CD4-positive, alpha-beta T cell treated with Interleukin-4 for 1 hour (primary cell): ENCODE data around the gene SLC6A20.

Source experiments
- DNase-seq, 2 donors: peaks; one replicate each; pipeline ENCODE4 v3.0.0-alpha.2; 2020 to 2022

The SLC6A20 gene, protein sequence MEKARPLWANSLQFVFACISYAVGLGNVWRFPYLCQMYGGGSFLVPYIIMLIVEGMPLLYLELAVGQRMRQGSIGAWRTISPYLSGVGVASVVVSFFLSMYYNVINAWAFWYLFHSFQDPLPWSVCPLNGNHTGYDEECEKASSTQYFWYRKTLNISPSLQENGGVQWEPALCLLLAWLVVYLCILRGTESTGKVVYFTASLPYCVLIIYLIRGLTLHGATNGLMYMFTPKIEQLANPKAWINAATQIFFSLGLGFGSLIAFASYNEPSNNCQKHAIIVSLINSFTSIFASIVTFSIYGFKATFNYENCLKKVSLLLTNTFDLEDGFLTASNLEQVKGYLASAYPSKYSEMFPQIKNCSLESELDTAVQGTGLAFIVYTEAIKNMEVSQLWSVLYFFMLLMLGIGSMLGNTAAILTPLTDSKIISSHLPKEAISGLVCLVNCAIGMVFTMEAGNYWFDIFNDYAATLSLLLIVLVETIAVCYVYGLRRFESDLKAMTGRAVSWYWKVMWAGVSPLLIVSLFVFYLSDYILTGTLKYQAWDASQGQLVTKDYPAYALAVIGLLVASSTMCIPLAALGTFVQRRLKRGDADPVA

DNA sequence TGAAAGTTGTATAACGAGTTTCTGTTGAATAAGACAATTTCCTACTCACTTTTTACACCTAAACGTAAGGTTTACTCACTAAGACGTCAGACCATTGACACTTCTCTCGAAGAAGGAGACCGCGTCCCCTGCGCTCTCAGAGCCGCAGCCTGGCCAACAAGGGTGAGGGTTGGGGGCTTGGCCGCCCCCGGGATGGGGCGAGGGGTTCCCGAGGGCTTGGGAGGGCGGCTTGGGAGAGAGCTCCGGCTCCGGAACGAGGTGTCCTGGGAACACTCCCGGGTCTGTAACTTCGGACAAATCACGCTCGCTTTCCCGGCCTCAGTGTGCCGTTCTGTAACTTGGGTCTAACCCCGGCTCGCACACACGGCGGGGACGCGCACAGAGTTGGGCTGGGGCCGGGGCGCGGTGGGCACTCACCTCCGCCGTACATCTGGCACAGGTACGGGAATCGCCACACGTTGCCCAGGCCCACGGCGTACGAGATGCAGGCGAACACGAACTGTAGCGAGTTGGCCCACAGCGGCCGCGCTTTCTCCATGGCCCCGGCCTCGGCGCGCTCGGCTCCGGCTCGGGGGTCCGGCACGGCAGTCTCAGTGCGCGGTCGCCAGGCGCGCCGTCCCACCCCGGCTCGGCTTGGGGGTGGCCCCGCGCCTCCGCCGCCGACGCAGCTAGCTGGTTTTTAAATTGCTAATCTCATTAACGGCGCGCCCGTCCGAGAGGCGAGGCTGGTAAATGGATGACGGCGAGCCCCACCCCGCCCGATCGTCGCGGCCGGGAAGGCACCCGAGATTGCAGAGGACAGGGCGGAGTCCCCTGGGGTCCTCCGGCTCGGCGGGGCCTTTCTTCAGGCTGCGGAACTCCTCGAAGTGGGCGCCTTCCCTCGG is at the start of gene SLC6A20:
Gene SLC6A20 (minus strand): TSS at position 655 of the 884 bp plus-strand sequence. CDS start 117 bp downstream, at position 538.
- DNase-seq: no peak

DNA sequence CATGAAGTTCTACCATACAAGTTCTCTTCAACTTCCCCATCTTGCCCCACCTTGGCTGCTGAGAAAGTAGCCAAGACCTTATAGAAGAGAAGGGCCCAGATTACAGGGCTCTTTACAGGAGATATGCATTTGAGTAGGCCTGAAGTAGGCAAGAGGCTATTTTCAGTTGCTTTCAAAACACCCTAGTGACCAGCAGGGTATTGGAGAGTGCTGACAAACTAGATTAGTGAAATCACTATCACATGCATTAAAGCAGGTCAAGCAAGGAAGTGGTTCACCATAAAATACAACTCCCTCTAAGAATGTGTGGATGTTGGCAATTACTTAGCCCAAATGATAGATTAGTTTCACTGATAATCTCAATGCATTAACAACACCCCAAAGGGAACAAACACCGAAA is 48.3 kb upstream of the SLC6A20 start:
- no peak for DNase-seq

DNA sequence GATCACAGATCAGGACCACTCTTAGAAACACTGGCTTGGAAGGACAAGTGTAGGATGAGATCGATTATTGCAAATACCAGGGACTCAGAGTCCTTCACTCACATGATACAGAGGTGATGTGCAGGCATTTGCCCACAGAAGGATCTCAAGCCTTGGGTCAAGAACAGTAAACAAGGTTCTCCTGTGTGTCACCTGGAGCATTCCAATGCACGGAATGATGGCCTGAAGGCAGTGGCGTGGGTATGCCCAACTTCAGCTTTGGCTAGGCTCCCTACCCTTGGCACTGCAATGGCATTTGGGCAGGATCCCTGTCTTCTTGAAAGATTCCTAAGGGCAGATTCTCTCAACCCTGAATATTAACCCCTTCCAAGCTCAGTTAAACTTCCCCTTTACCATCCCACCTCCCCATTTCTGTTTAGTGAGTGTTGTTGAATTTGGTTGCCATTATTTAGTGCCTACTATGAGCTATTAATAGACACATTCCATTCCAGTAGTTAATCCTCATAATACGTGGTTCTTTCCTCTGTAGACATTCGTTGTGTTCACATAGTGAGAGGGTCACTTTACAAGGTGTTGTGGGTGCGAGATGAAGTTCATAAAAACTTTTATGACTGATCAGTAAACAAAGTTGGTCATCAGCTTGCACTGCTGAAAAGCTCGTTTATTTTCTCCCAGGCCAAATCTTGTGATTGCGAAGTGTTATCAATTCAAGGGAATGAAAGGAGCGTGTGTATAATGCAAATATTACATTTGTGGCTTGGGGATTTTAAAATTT is 46.7 kb upstream of the SLC6A20 start:
- no peak for DNase-seq

DNA sequence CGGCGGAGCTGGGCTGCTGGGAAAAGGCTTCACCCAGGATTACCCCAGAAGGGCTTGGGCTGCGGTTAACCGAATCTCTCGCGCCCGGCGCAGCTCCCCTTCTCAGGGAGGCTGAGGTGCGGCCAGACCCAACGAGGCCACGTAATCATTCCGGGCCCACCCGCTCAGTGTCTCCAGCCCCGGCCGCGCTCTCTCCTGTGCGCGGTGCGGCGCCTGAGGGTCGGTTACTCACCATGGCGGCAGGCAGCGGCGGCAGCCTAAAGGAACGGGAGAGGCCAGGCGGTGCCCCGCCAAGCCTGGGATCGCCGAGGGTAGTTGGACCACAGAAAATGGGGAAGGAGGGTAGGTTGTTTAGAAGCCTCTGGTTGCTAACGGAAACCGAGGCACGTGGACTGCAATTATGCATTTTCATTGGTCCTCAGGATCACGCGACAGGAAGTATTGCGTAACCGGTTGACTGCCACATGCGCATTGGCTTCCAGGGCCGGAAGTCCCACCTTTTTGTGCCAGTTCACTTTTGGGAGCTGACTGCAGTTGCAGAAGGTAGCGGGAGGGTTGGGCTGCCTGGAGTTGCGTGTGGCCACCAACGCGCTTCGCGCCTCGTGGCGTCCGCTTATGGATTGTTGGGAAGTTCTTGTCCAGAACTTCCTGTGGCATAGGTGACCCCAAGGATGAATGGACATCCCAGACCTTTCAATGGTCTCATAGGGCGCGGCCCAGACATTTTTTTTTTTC is 45.6 kb upstream of the SLC6A20 start, which contains the start of gene LZTFL1:
Gene LZTFL1 (minus strand): TSS at position 363 of the 735 bp plus-strand sequence. CDS start 128 bp downstream, at position 235.
- DNase-seq: peak; percentile 94 to 95

DNA sequence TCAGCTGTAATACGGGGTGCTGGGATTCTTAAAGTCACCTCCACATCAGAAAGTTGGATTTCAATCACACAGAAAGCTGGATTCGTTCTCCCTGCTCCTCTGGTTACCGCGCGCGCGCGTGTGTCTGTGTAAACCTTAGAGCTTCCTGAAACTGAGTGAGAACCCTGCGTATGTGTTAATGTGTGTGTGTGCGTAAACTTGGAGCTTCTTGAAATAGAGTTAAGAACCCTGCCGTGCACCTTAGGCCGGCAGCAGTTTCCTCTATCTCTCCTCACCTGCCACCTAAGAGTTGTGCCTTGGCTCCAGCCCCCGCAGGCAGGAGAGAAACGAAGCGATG is 45.1 kb upstream of the SLC6A20 start:
- DNase-seq: no peak

DNA sequence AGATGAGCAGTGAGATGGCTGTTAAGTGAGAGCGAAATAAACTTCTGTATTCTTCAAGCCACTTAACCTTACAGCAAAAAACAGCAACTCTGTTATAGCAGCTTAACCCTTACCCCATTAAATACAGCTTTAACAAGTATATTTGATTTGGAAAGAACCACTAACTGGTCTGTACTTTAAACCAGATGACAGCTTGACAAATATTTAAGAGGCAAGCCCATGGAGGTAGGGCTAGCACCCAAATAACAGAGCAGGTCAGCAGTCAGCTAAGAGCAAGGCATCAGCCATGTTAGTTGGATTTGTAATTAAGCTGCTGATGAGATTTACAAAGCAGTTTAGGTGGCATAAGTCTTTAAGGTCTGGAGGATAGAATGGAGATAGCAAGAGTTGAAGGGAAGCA is 42.1 kb upstream of the SLC6A20 start:
- DNase-seq: no peak

DNA sequence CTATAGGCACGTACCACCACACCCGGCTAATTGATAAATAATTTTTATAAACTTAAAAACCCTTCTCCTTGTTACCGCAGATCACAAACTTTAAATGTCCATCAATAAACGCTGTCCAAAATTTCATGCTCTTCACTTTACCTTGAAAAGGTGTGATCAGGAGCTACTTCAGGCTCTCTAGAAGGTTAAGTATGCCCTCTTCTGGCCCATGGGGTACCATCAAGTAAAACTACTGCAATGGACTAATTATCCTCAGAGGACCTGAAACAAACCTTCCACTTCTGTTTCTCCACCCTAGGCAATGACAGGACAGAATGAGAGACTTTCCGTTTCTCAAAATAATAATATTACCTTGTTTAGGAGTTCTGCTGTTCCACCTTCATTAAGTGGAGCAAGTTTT is 36.4 kb upstream of the SLC6A20 start:
- peak in 1 of 2 donors; percentile 10 for DNase-seq

DNA sequence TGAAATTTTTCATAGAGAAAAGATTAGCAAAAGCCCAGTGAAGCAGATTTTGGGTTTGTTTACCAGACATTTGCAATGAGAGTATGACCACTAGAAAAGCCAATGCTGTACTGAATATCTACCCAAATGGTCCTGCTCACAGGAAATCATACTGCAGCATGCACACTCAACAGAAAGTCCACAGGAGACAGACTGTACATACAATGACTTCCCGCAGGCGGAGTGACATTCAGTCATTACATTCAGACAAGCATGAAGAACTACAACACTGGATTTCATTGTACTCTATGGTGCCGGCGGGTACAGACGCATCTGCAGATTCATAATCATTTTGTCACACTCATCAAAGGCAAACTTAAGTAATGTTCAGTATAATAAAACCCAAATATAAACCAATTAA is 33.8 kb upstream of the SLC6A20 start:
- no peak for DNase-seq

DNA sequence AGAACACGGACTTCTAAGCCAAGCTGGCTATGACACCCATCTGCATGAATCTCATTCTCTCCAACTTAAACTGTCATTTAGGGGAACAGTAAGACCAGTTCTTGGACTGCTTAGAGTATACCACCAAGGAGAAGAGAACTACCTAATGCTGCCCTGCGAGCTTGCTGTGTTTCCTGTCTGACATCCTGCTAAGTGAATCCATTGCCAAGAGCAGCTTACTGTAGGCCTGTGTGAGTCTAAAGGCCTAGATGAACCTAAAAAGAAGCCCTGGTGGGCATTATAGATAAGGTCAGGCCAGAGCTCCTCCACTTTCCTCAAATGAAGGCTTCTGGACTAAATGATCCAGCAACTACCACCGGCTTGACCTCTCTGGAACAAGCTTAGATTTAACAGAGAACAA is 30.6 kb upstream of the SLC6A20 start:
- DNase-seq: no peak

DNA sequence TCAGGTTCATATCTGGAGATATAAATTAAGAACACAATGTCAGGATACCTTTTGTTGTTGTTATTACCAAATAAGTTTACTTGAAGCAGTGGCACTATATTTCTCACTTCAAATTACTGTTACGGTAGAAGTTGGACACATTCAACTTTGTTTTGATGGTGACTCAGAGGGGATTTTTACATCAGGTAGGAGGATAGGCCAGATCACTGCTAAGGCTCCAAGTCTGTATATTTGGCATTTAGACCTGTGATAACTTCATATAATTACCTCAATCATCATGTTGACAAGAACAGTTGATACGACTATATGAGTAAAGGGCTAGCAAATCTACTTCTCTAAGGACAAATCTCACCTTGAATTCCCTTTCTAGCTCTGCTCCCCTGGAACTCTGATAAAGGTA is 30.0 kb upstream of the SLC6A20 start:
- no peak for DNase-seq

DNA sequence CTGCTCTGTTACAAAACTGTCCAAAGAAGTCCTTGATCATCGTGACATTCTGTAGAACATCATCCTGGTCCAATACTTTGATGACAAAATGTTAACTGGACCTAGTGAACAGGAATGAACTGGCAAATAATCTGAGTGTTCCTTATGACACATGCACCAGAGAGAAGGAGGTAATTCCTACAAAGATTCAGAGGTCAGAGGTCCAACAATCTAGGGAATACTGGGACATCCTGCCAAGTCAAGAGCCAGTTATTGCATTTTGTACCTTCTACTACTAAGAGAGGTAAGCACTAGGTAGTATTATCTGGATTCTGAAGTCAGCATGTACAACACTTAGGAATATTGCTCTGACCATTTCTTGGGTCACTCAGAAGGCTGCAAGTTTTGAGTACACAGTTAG is 24.8 kb upstream of the SLC6A20 start:
- no peak for DNase-seq

DNA sequence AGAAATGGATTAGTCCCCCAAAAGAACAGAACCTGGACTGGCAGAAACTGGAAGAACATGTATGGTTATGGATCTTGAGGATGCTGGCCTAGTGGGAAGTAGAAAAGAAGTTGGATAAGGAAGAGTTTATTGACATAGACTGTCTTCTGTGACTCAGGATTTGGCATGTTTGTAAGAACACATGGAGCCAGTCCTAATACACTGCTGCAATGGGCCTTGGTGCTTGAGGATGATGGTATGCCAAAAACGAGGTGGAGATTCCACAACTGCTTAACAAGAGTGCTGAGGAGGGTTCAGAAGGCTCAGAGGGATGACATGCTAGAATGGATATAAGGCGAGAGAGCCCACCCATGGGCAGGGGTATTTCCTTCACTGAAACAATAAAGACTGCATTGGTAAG is 23.2 kb upstream of the SLC6A20 start:
- DNase-seq: no peak

DNA sequence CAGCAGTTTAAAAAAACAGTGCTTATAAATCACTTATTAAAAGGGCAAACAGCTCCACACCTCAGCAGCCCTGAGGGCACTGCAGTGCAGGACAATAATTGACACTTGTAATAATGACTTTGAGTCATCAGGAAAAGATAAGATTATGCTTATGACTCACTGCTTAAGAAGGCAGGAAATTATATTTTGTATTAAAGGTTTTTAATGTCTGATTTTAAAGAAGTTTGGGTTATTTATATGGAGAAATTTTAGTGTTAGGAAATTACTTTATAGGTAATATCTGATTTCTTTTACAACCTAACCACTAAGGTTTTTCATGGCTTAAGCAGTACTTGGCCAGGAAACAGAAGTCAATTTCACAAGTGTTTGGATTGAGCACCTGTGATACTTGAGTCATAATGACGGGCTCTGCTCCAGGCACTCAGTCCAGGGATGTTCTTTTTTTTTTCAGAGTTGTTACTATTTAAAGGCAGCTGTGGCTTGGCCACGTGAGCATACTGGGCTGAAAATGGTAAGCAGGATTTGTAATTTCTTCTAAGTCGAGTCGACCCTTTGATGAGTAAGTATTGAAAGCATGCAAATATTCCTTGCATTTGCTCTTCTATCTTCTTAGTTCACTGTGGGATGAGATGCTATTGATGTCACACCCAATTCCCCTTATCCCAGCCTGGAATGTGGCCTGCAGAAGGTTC is 21.6 kb upstream of the SLC6A20 start:
- no peak for DNase-seq

DNA sequence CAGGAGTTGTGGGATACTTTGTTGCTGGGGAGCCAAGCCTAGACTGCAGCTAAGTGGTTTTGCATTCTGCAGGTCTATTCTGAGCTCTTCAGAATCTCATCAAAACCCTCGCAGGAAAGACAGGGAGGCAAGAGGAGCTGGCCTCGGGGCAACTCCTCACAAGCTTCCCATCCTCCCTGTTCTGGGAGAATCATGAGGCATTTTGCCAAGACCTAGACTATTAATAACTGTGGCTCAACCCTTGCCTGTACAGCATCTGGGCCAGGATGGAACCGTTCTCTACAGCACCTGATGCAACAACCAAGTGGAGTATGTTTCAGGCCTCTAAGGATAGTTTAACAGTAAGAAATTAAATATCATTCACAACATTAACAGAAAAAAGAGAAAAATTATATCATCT is 20.2 kb upstream of the SLC6A20 start:
- DNase-seq: no peak

DNA sequence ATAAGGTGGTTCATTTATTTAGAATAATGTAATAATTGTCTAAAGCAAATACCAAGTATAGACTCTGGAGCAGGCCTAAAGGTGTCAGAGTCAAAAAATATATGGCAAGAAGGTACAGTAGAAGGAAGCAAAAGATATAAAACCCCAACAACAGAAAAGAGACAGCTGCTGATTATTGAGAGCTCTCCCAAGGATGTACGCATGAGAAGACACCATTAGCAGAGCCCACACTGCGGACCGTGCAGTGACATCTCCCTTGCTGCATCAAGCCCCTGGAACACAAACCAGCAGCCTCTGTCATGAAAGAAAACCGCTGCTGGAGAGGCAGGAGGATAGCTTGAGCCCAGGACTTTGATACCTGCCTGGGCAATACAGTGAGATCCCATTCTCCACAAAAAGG is 18.0 kb upstream of the SLC6A20 start:
- DNase-seq: no peak

DNA sequence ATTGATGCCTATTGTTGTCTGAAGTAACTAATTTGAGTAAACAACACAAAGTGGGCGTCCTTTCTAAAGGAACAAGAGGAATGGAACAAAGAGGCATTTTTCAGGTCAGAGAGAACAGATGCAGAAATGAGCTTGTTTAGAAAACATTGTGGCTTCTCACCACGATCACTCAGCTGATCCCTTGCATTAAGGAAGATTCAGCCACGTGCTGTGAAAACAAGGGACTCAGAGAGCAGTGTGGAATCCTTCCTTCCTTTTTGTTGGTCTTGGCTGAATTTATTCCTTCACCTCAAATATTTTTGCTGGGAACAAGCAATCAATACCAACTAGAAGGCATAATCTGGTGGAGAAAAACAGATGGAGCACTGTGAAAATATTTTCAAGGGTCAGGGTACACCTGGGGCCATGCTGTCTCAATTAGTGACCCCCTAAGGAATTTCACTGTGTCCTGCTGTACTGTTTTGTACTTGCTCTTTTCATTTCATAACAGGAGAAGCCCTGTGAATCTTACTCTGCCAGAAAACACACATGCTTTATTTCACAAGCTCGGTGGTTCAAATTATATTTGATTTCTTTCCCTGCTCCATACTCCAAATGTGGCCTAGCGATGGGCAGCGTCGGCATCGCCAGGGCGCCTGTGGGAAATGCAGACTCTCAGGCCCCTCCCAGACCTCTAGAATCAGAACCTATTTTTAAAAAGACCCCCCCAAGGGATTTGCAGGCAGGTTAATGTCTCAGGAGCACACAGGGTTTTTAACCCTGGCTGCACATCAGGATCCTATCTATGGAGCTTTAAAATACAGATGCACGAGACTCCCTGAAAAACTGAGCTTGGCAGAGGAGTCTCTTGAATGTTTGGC is 11.6 kb upstream of the SLC6A20 start:
- no peak for DNase-seq

DNA sequence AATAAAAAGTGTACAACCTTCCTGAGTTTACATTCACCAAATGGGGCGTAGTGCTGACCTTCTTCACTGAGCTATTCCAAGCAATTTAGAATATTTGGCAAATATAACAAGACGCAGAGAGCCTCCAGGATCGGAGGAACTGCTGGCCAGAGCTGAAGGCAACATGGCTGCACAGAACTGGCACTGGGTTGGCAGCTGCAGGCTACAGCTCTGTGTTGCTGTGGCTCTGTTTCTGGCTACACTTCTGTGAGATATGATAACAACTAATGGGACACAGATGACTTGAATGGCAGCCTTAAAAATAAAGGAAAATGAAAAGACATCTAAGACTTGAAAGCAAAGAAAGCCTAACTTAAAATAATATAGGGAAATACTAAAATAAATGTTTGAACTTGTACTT is 10.8 kb upstream of the SLC6A20 start:
- DNase-seq: no peak

DNA sequence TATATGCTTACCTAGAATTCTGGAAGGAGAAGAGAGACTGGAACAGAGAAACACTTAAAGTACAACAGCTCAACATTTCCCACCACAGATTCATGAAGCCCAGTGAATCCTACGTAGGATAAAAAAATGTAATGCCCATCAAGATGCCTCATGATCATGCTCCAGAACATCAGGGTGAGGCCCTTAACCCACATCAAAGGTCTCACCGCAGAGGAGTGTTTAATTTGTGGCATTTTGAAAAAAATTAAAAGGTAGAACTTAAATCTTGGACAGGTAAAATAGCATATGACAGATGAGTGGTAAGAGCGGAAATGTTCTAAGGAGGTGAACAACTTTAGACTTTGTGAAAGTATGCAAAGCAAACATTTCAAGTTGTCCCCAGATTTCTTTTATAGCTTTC is 9.7 kb upstream of the SLC6A20 start:
- DNase-seq: no peak

DNA sequence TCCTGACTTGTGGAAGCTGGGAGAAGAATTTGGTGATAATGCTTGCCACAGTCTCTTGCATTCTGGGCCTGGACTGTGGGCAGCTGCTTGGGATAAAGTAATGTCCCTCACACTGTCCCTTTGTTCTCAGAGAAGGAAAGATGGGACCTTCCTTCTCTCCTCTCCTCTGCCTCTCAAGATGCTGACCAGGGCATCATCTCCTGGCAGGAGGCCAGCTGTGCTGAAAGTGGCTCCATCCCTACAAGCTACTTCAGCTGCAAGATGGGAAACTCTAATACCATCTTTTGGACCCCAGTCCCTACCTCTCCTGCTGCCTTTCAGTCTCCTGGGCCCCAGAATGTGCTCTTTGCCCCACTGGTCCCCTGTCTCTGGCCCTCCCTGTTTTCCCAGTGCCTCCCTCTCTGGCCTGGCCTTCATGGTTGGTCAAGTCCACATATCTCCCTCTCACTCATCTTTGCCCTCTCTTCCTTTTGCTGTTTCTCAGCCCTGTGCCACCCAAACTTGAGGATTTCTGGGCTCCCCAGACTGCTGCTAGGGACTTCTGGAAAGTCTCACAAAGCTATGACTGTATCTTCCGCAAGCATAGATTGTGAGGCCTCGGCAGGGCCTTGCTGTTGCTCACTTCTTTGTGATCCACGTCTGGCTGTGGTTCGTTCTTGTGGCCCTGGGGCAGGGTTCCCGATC is 7.1 kb upstream of the SLC6A20 start:
- no peak for DNase-seq

DNA sequence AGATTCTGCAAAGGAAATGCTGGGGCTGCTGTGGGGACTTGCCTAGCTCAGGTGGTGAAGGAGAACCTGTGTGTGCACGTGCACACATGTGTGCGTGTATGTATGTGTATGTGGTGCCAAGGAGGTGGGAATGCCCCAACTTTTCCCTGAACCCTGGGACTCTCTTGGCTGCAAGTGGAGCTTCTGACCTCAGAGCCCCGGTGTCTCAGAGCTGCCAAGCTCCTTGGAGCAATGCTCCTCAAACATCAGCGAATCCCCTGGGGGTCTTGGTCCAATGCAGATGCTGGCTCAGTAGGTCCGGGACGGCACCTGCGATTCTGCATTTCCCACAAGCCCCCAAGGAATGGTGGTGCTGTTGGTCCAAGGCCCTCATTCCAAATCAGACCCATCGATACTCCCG is 5.8 kb upstream of the SLC6A20 start:
- no peak for DNase-seq
